Heart right ventricle (tissue), 16 donors: ENCODE measurements around the gene CTNNB1. TPM values are rescaled to one million over a fixed set of nuclear protein-coding genes. Genes with fewer than 3 reads are reported as not detected.

Source experiments
- ATAC-seq, 8 donors: fragments of 200-7000 bp; cut with Tn5 transposase; one replicate each; pipeline ENCODE4 v1.9.1; 2020; ENCODE audit warnings: mild to moderate bottlenecking in 8 of 8, moderate library complexity in 8 of 8, moderate number of reproducible peaks in 1 of 8
- DNase-seq, 2 donors: peaks; one replicate each; pipeline ENCODE4 v3.0.0-alpha.2; 2020
- H3K27ac ChIP-seq, 10 donors: fragments of 200-600 bp; sonication (generic) in 2 of 10; one replicate each; pipeline versions ENCODE4 v1.5.0 to v1.8.0; 2020 to 2022; ENCODE audit warnings: mild to moderate bottlenecking in 3 of 10
- H3K27me3 ChIP-seq, 7 donors: fragments of 200-600 bp; one replicate each; pipeline ENCODE4 v1.8.0; 2021 to 2022; ENCODE audit warnings: mild to moderate bottlenecking in 2 of 7
- H3K36me3 ChIP-seq, 9 donors: fragments of 200-600 bp; sonication (generic) in 1 of 9; one replicate each; pipeline versions ENCODE4 v1.5.0 to v1.8.0; 2020 to 2022; ENCODE audit warnings: mild to moderate bottlenecking in 2 of 9
- H3K4me1 ChIP-seq, 9 donors: fragments of 200-600 bp; sonication (generic) in 1 of 9; one replicate each; pipeline versions ENCODE4 v1.5.0 to v1.8.0; 2020 to 2022; ENCODE audit warnings: mild to moderate bottlenecking in 4 of 9
- H3K4me3 ChIP-seq, 10 donors: fragments of 200-600 bp; sonication (generic) in 2 of 10; one replicate each; pipeline versions ENCODE4 v1.5.0 to v1.8.0; 2020 to 2022; ENCODE audit warnings: mild to moderate bottlenecking in 7 of 10, moderate library complexity in 2 of 10
- H3K9me3 ChIP-seq, 11 donors: fragments of 200-600 bp in 10 of 11; sonication (generic) in 2 of 11; one replicate each; pipeline versions ENCODE4 v1.5.0 to v1.8.0; 2013 to 2022; ENCODE audit warnings: mild to moderate bottlenecking in 2 of 11, control low read depth in 1 of 11, moderate library complexity in 1 of 11
- WGBS, 2 donors: extraction: QIAGEN DNeasy Blood & Tissue Kit; methylation state at CpG; one replicate each; pipeline ENCODE4 v1.1.7; 2013; ENCODE audit warnings: inconsistent platforms in 1 of 2; 5-methylcytosine and 5-hydroxymethylcytosine counted together
- intact Hi-C, 10 donors: fragments of 100-400 bp; cut with DNase I; formaldehyde crosslinking; loops; one replicate each; pipeline versions ENCODE4 v1.11.1 to v1.14.2; 2022
- polyA plus RNA-seq, 2 donors: library from polyadenylated mRNA; stranded (reverse); fragments of 200-250 nt; gene quantifications; one replicate each; pipeline ENCODE4 v1.2.3, GENCODE V29; 2013
- total RNA-seq, 10 donors: library from RNA; stranded (reverse); fragmentation: NEBNext Ultra II Directional in 3 of 10; extraction: Animal tissue kit (Norgen Biotek cat#: 25700) in 3 of 10; gene quantifications; one replicate each; pipeline versions ENCODE4 v1.2.1 to v1.2.4, GENCODE V29; 2021 to 2023
- TF ChIP-seq, protein P1 (sequence below), 9 donors: fragments of 200-600 bp; sonication (generic) in 2 of 9; IDR thresholded peaks; one replicate each; pipeline versions ENCODE4 v1.5.0 to v1.8.0; 2021 to 2022; ENCODE audit warnings: antibody characterized with exemption in 9 of 9, mild to moderate bottlenecking in 5 of 9, moderate library complexity in 1 of 9
- donor health status: Arrhythmogenic right ventricular cardiomyopathy.
- donor health status: ischemic (EF 13 %, LVEDD 7.1; RV severe dilation, severe dysfunction).
- donor health status: healthy with polysubstance abuse.
- donor health status: DM: no; HTN: yes; CAD: no.
- donor health status: DM: no; HTN: no; CAD: no.
- donor health status: ischemic (EF 25% LVEDD 6.9; RV normal size, moderate dysfunction).
- donor health status: ischemic (EF 25% LVEDD 5.7; RV mildly dilated, moderate dysfunction).
- donor health status: healthy.
- donor health status: DM: yes; HTN: yes; CAD: no.
- donor health status: Ischemic cardiomyopathy.
- donor health status: ischemic (EF 35%, LVEDD 5.7; RV mildly dilated, moderate dysfunction).
- donor health status: nonischemic (EF 11% LVEDD 7.7; RV severe dilation, severe dysfunction).
- donor health status: DM: yes; HTN: yes; CAD: no.
- donor health status: PGD.
- donor health status: ischemic (EF 29% LVEDD 5.4; RV normal size, mild dysfunction).
- donor health status: nonischemic (EF 23%, LVEDD 6.1; RV moderate dilation, normal function).

Gene CTNNB1
- total and polyA plus RNA-seq, 12 donors = 33.2 to 218 (median 172) TPM

DNA sequence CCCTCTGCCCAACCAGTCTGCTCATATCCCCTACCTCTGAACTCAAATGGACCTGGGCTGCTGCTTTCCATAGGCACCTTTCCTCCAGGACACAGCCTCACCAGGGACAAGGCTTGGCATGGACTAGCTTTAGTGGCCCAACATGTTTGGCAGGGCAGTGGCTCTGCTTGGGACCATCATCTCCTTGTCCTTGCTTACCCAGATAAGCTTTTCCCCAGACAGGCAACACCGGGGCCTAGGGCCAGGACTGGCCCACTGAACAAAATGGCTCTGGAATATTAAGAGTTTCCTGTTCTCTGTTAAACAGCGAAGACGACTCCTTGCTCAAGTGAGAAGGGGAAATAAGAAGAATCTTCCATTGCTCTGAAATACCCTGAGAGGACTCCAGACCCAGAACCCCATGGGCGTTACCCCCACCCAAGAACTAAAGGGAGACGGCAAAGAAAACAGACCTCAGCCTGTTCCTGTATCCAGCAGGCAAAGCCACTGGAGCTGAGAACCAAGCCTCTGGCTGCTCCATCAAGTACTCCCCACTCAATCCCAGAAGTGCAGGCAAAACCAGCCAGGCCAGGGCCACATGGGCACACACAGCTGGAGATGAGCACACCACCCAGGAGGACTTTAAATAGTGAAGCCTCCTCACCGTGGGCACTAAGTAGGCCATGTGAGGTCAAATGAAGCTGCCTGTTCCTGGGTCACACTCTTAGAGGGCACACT lies 45.5 kb downstream of the CTNNB1 start:
- WGBS, 2 donors = 51 to 65% methylated on average over 6 of the region's 6 CpGs
- Histone ChIP-seq H3K9me3 (no peaks in the 10 kb centered on the region), H3K4me3 (no peak overlapping the region), H3K36me3 (peaks cover 0 to 43% (median 4%) of the 10 kb centered on the region in 9 donors), H3K27me3 (no peaks in the 10 kb centered on the region), H3K4me1 (peaks cover 3 to 39% (median 20%) of the 10 kb centered on the region in 9 donors), H3K27ac (peak overlapping the region in 1 of 10 donors; percentile 14)
- TF ChIP-seq, protein P1, sequence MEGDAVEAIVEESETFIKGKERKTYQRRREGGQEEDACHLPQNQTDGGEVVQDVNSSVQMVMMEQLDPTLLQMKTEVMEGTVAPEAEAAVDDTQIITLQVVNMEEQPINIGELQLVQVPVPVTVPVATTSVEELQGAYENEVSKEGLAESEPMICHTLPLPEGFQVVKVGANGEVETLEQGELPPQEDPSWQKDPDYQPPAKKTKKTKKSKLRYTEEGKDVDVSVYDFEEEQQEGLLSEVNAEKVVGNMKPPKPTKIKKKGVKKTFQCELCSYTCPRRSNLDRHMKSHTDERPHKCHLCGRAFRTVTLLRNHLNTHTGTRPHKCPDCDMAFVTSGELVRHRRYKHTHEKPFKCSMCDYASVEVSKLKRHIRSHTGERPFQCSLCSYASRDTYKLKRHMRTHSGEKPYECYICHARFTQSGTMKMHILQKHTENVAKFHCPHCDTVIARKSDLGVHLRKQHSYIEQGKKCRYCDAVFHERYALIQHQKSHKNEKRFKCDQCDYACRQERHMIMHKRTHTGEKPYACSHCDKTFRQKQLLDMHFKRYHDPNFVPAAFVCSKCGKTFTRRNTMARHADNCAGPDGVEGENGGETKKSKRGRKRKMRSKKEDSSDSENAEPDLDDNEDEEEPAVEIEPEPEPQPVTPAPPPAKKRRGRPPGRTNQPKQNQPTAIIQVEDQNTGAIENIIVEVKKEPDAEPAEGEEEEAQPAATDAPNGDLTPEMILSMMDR (IDR thresholded peaks at IDR 0.05) = no peak
- ATAC-seq (peak in 3 of 8 donors; percentile 32 to 38 (median 32)), DNase-seq (no peak)
- intact Hi-C loops = no loop called here

DNA sequence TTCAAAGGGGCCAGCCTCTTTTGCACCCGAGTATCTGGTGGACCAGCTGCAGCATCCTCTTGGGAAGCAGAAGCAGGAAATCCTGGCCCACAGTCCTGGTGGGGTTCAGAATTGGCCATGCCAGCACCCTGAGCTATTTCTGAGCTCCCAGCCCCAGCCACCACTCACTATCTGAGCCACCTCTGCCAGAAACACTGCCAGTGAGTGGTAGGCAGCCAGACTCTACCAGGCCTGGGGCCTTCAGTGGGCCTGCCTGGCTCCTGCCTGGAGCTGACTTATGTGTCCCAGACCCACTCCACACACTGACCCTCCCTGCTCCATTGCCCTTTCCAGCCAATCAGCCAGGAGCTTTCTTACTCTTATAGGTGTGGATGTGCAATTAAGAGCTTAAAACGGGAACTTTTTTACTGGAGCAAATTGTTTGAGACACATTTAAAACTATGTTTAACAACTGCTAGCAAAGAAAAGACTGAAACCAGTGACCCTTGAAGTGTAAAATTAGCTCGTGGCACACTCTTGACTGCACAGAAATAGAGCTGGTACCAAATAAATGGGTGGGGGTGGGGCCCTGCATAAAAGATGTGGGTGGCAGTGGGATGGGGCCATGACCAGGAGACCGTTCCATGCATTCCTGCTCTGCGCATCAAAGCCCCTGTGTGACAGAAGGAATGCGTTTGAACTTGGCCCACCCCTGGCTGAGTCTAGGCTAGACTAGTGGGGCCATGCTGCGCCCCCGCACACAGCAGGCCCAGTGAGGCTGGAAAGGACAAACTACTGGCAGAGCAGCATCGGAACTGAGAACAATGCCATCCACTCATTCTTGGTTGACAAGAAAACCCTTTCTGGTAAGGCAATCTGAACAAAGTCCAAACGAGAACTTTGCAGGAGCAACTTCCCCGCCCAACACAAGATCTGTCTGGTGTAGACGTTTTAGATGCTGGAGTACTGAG lies 48.0 kb downstream of the CTNNB1 start:
- WGBS, 2 donors = 68 to 75% methylated on average over 12 of the region's 12 CpGs
- DNase-seq = peak; percentile 26
- H3K27ac ChIP-seq = peak overlapping the region in 3 of 10 donors; percentile 4 to 26 (median 10)

DNA sequence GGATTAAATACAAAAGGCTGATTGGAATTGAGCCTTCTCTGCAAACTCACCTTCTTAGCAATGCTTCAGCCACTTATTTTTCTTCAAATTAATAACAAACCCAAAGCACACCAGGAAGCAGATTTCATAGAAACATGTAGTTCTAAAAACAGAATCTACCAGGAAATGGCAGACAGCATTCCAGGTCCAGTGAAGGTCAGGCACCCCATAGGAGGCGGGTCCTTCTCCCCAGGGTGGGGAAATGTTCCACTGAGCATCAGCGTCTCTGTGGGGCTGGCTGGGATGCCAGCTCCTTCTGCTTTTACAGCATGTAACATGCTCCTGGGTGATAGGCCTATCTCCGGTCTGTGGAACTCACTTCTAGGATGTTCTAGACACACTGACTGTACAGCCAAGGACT lies 49.2 kb downstream of the CTNNB1 start:
- TF ChIP-seq, protein P1 (IDR thresholded peaks at IDR 0.05) = no peak
- peak in 1 of 8 donors; percentile 28 for ATAC-seq
- Histone ChIP-seq H3K36me3 (peaks cover 0 to 9% (median 0%) of the 10 kb centered on the region in 9 donors), H3K27ac (no peak overlapping the region), H3K9me3 (peaks cover 0 to 4% (median 0%) of the 10 kb centered on the region in 11 donors), H3K4me1 (peaks cover 3 to 39% (median 20%) of the 10 kb centered on the region in 9 donors), H3K27me3 (no peaks in the 10 kb centered on the region), H3K4me3 (no peak overlapping the region)
- WGBS, 2 donors = 67 to 75% methylated on average over 3 of the region's 3 CpGs
- intact Hi-C loops = no loop called here
- DNase-seq = no peak

More for the DNA sequence above, 48.0 kb downstream of the CTNNB1 start:
- ATAC-seq = peak; percentile 37 to 86 (median 66)
- intact Hi-C loops = no loop called here
- Histone ChIP-seq H3K36me3 (peaks cover 0 to 17% (median 0%) of the 10 kb centered on the region in 9 donors), H3K4me1 (peaks cover 3 to 39% (median 20%) of the 10 kb centered on the region in 9 donors), H3K4me3 (no peak overlapping the region), H3K9me3 (peaks cover 0 to 4% (median 0%) of the 10 kb centered on the region in 11 donors), H3K27me3 (no peaks in the 10 kb centered on the region)
- TF ChIP-seq, protein P1 (IDR thresholded peaks at IDR 0.05) = no peak

DNA sequence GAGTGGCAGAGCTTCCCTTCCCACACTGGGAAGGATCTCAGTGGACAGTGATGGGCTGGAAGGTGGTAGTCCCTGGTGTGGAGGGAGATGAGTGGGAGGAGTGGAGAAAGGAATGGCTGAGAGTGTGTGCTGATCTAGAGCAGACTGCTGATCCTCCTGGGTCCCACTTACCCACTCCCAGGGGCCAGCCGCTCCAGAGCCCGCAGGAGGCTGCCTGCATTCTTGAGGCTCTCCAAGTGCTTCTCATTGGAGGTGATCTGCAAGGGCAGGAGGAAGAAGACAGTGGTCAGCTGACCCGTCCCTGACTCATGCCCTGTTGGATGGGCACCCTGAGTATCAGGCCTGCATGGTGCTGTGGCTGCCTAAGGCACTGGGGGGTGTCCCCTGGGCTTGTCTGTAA lies 50.0 kb downstream of the CTNNB1 start:
- no peak overlapping the region for H3K4me3 ChIP-seq
- WGBS, 2 donors = 89 to 96% methylated on average over 3 of the region's 3 CpGs
- peaks cover 0 to 4% (median 0%) of the 10 kb centered on the region in 11 donors for H3K9me3 ChIP-seq
- intact Hi-C loops = no loop called here
- no peak overlapping the region for H3K27ac ChIP-seq
- peaks cover 0 to 8% (median 0%) of the 10 kb centered on the region in 9 donors for H3K36me3 ChIP-seq
- TF ChIP-seq, protein P1 (IDR thresholded peaks at IDR 0.05) = no peak
- no peak for ATAC-seq
- DNase-seq = no peak
- peaks cover 2 to 38% (median 19%) of the 10 kb centered on the region in 9 donors for H3K4me1 ChIP-seq
- H3K27me3 ChIP-seq = no peaks in the 10 kb centered on the region
